Suprapubic skin (tissue), 4 donors: ENCODE results near the gene GRAP2. TPM values are rescaled to one million over a fixed set of nuclear protein-coding genes. Genes with fewer than 3 reads are reported as not detected.

Experiments
- DNase-seq, 2 donors: peaks; one replicate each; pipeline ENCODE4 v3.0.0-alpha.2; 2019; ENCODE audit warnings: low spot score in 2 of 2
- H3K27ac ChIP-seq: fragments of 200-600 bp; sonication (generic); one replicate; pipeline ENCODE4 v1.5.1; 2019
- H3K27me3 ChIP-seq: fragments of 200-600 bp; sonication (generic); one replicate; pipeline ENCODE4 v1.5.1; 2019
- H3K36me3 ChIP-seq: fragments of 200-600 bp; sonication (generic); one replicate; pipeline ENCODE4 v1.5.1; 2019
- H3K4me1 ChIP-seq: fragments of 200-600 bp; sonication (generic); one replicate; pipeline ENCODE4 v1.5.1; 2019
- H3K4me3 ChIP-seq: fragments of 200-600 bp; sonication (generic); one replicate; pipeline ENCODE4 v1.5.1; 2019; ENCODE audit warnings: mild to moderate bottlenecking
- H3K9me3 ChIP-seq: fragments of 200-600 bp; sonication (generic); one replicate; pipeline ENCODE4 v1.5.1; 2019
- EP300 ChIP-seq: sonication (generic); formaldehyde crosslinking; IDR thresholded peaks from one replicate; pipeline ENCODE4 v1.6.1; 2017; ENCODE audit warnings: antibody characterized with exemption
- POLR2A ChIP-seq, 2 donors: fragments of 450-650 bp; IDR thresholded peaks; one replicate each; pipeline ENCODE4 v1.6.1; 2017; ENCODE audit warnings: antibody characterized with exemption in 2 of 2, mild to moderate bottlenecking in 2 of 2, moderate library complexity in 2 of 2
- POLR2AphosphoS5 ChIP-seq, 3 donors: sonication (generic); formaldehyde crosslinking; IDR thresholded peaks; one replicate each; pipeline ENCODE4 v1.6.1; 2017; ENCODE audit warnings: antibody characterized with exemption in 3 of 3
- WGBS: methylation state at CpG from one replicate; pipeline ENCODE4 v1.1.5; 2018; 5-methylcytosine and 5-hydroxymethylcytosine counted together
- total RNA-seq, 4 donors: library from RNA; depleted of rRNA; stranded (reverse); fragments of >200 nt; gene quantifications; one replicate each; pipeline ENCODE4 v1.1.0, GENCODE V29; 2016
- TF ChIP-seq, protein P1 (sequence below), 2 donors: fragments of 200-600 bp in 1 of 2; fragments of 450-650 bp in 1 of 2; sonication (generic) in 1 of 2; IDR thresholded peaks; one replicate each; pipeline ENCODE4 v1.5.1; 2016 to 2019; ENCODE audit warnings: antibody characterized with exemption in 2 of 2, mild to moderate bottlenecking in 1 of 2, moderate library complexity in 1 of 2

Gene GRAP2
- total RNA-seq, 4 donors from 2014 or later = 0.16 to 10.1 (median 4.8) TPM

- TF ChIP-seq POLR2A (IDR thresholded peaks at IDR 0.05) (no peak), POLR2AphosphoS5 (IDR thresholded peaks at IDR 0.05) (no peak), EP300 (no peak)
- TF ChIP-seq, protein P1, sequence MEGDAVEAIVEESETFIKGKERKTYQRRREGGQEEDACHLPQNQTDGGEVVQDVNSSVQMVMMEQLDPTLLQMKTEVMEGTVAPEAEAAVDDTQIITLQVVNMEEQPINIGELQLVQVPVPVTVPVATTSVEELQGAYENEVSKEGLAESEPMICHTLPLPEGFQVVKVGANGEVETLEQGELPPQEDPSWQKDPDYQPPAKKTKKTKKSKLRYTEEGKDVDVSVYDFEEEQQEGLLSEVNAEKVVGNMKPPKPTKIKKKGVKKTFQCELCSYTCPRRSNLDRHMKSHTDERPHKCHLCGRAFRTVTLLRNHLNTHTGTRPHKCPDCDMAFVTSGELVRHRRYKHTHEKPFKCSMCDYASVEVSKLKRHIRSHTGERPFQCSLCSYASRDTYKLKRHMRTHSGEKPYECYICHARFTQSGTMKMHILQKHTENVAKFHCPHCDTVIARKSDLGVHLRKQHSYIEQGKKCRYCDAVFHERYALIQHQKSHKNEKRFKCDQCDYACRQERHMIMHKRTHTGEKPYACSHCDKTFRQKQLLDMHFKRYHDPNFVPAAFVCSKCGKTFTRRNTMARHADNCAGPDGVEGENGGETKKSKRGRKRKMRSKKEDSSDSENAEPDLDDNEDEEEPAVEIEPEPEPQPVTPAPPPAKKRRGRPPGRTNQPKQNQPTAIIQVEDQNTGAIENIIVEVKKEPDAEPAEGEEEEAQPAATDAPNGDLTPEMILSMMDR (IDR thresholded peaks at IDR 0.05) = no peak
Observed at GRCh38 chr22:39935612-39936011, 34.7 kb downstream of the GRAP2 start.

GRCh38 chr22:39936523-39937145 is 35.8 kb downstream of the GRAP2 start:
- Histone ChIP-seq H3K4me1 (peaks cover 4% of the 10 kb centered on the region), H3K4me3 (no peak overlapping the region), H3K27me3 (peaks cover 13% of the 10 kb centered on the region), H3K27ac (no peak overlapping the region), H3K9me3 (no peaks in the 10 kb centered on the region), H3K36me3 (no peaks in the 10 kb centered on the region)
- 69% methylated on average over 6 of the region's 6 CpGs for WGBS
- TF ChIP-seq EP300 (no peak), POLR2A (IDR thresholded peaks at IDR 0.05) (no peak), POLR2AphosphoS5 (IDR thresholded peaks at IDR 0.05) (no peak)
- TF ChIP-seq, protein P1 (IDR thresholded peaks at IDR 0.05) = no peak
- DNase-seq = no peak

More at GRCh38 chr22:39935612-39936011, 34.7 kb downstream of the GRAP2 start:
- no peak for DNase-seq
- peaks cover 13% of the 10 kb centered on the region for H3K4me1 ChIP-seq
- no peak overlapping the region for H3K27ac ChIP-seq
- H3K27me3 ChIP-seq = peaks cover 13% of the 10 kb centered on the region
- no peaks in the 10 kb centered on the region for H3K9me3 ChIP-seq
- no peak overlapping the region for H3K4me3 ChIP-seq
- H3K36me3 ChIP-seq = no peaks in the 10 kb centered on the region
- 75% methylated on average over 6 of the region's 6 CpGs for WGBS

GRCh38 chr22:39937906-39938305 is 37.0 kb downstream of the GRAP2 start:
- H3K4me1 ChIP-seq = no peaks in the 10 kb centered on the region
- no peaks in the 10 kb centered on the region for H3K9me3 ChIP-seq
- no peak for TF ChIP-seq POLR2A (IDR thresholded peaks at IDR 0.05)
- TF ChIP-seq, protein P1 (IDR thresholded peaks at IDR 0.05) = no peak
- no peak for TF ChIP-seq POLR2AphosphoS5 (IDR thresholded peaks at IDR 0.05)
- no peak for TF ChIP-seq EP300
- no peaks in the 10 kb centered on the region for H3K36me3 ChIP-seq
- peaks cover 13% of the 10 kb centered on the region for H3K27me3 ChIP-seq
- H3K27ac ChIP-seq = no peak overlapping the region
- WGBS = 75% methylated on average over 3 of the region's 3 CpGs
- no peak for DNase-seq
- no peak overlapping the region for H3K4me3 ChIP-seq

DNA sequence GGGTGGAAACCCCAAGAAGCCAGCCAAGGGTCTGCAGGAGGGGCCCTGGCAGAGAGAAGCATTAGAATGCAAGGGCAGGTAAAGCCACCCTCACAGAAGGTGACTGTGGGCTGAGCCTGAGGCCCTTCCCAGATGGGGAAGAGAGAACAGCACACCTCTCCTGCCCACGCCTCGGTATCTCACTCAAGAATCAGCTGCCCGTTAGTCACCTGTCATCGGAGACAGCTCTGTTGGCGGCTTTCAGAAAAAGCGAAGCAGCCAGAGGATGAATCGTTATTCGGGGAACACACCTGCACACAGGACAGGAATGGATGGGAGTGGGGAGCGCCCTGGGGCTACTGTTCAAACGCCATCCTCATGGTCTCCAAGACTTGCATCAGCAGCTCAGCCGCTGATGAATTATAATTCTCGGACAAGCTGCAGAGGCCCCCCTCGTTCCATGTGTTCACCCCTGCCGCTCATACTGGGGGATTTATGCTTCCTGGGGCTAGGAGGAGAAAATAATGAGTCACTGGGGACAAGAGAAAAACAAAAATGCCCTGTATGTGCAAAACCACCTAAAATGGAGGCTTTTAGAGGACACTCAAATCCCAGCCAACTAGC is 37.7 kb downstream of the GRAP2 start:
- no peak overlapping the region for H3K4me3 ChIP-seq
- TF ChIP-seq EP300 (no peak), POLR2AphosphoS5 (IDR thresholded peaks at IDR 0.05) (no peak), POLR2A (IDR thresholded peaks at IDR 0.05) (no peak)
- TF ChIP-seq, protein P1 (IDR thresholded peaks at IDR 0.05) = no peak
- H3K9me3 ChIP-seq = no peaks in the 10 kb centered on the region
- 55% methylated on average over 14 of the region's 14 CpGs for WGBS
- H3K36me3 ChIP-seq = no peaks in the 10 kb centered on the region
- no peaks in the 10 kb centered on the region for H3K4me1 ChIP-seq
- DNase-seq = no peak
- H3K27ac ChIP-seq = no peak overlapping the region
- peaks cover 13% of the 10 kb centered on the region for H3K27me3 ChIP-seq

- 92% methylated on average over 3 of the region's 3 CpGs for WGBS
- H3K36me3 ChIP-seq = no peaks in the 10 kb centered on the region
- peaks cover 9% of the 10 kb centered on the region for H3K27me3 ChIP-seq
- no peak overlapping the region for H3K27ac ChIP-seq
- H3K4me1 ChIP-seq = no peaks in the 10 kb centered on the region
- H3K4me3 ChIP-seq = no peak overlapping the region
- DNase-seq = no peak
- TF ChIP-seq, protein P1 (IDR thresholded peaks at IDR 0.05) = no peak
- no peak for TF ChIP-seq POLR2A (IDR thresholded peaks at IDR 0.05)
- TF ChIP-seq EP300 = no peak
- no peak for TF ChIP-seq POLR2AphosphoS5 (IDR thresholded peaks at IDR 0.05)
- H3K9me3 ChIP-seq = no peaks in the 10 kb centered on the region
Observed at GRCh38 chr22:39939830-39940229, 38.9 kb downstream of the GRAP2 start.
